HEK293 (cell line): Measurements from ENCODE around the gene OR2V2.

Experiments used
- HOXD13 ChIP-seq: sonication (generic); formaldehyde crosslinking; IDR thresholded peaks from 2 replicates; pipeline ENCODE4 v1.8.0; 2022; ENCODE audit warnings: missing genetic modification reagents, borderline replicate concordance
- TCF7L2 ChIP-seq: IDR thresholded peaks from 2 replicates; pipeline ENCODE4 v1.6.1; 2011; ENCODE audit warnings: low read depth, mild to moderate bottlenecking, inconsistent platforms, low read length, moderate library complexity, borderline replicate concordance
- ZNF555 ChIP-seq: fragments of 450-650 bp; formaldehyde crosslinking; conservative IDR thresholded peaks from 2 replicates; pipeline ENCODE4 v1.5.1; 2017; ENCODE audit warnings: missing biosample characterization, mild to moderate bottlenecking, missing genetic modification characterization, inconsistent platforms
- ZNF791 ChIP-seq: fragments of 450-650 bp; formaldehyde crosslinking; IDR thresholded peaks from 2 replicates; pipeline ENCODE4 v1.5.1; 2016; ENCODE audit warnings: missing biosample characterization, missing genetic modification characterization
- TF ChIP-seq, protein P1 (sequence below): fragments of 450-650 bp; formaldehyde crosslinking; IDR thresholded peaks from 2 replicates; pipeline ENCODE4 v1.5.1; 2016; ENCODE audit warnings: missing biosample characterization, missing genetic modification characterization
- TF ChIP-seq, protein P2 (sequence below): fragments of 450-650 bp; formaldehyde crosslinking; IDR thresholded peaks from 2 replicates; pipeline ENCODE4 v1.5.1; 2016; ENCODE audit warnings: missing biosample characterization, missing genetic modification characterization
- TF ChIP-seq, protein P3 (sequence below): fragments of 450-650 bp; formaldehyde crosslinking; IDR thresholded peaks from 2 replicates; pipeline ENCODE4 v1.5.1; 2016; ENCODE audit warnings: missing biosample characterization, missing genetic modification characterization, low read depth

DNA sequence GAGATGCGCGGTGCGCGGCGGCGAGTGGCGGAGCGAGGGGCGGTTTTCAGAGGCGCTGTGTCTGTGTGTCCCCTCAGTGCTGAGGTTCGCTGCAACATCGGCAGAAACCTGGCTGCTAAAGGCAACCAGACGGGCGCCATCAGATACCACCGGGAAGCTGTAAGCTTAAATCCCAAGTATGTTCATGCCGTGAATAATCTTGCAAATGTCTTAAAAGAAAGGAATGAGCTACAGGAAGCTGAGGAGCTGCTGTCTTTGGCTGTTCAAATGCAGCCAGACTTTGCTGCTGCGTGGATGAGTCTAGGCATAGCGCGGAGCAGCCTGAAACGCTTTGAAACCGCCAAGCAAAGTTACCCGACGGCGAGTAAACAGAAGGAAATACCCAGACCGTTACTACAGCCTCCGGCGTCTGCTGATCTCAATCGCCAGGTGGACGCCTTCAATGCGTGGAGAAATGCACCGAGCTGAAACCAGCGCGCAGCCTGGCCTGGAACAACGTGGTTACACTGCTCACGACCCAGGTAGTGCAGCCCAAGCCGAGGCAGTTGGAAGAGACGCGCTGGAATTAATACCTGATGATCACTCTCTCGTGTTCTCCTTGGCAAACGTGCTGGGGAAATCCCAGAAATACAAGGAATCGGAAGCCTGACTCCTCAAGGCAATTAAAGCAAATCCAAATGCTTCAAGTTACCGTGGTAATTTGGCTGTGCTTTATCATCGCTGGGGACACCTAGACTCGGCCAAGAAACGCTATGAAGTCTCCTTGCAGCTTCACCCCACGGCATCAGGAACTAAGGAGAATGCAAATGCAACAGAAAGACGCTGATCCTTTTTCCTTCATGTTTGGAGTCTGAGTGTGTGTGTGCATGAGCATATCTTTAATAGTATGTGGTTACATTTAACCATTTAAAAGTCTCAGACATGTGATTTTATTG is 32.3 kb upstream of the OR2V2 start:
- no peak for TF ChIP-seq TCF7L2
- TF ChIP-seq, protein P1, sequence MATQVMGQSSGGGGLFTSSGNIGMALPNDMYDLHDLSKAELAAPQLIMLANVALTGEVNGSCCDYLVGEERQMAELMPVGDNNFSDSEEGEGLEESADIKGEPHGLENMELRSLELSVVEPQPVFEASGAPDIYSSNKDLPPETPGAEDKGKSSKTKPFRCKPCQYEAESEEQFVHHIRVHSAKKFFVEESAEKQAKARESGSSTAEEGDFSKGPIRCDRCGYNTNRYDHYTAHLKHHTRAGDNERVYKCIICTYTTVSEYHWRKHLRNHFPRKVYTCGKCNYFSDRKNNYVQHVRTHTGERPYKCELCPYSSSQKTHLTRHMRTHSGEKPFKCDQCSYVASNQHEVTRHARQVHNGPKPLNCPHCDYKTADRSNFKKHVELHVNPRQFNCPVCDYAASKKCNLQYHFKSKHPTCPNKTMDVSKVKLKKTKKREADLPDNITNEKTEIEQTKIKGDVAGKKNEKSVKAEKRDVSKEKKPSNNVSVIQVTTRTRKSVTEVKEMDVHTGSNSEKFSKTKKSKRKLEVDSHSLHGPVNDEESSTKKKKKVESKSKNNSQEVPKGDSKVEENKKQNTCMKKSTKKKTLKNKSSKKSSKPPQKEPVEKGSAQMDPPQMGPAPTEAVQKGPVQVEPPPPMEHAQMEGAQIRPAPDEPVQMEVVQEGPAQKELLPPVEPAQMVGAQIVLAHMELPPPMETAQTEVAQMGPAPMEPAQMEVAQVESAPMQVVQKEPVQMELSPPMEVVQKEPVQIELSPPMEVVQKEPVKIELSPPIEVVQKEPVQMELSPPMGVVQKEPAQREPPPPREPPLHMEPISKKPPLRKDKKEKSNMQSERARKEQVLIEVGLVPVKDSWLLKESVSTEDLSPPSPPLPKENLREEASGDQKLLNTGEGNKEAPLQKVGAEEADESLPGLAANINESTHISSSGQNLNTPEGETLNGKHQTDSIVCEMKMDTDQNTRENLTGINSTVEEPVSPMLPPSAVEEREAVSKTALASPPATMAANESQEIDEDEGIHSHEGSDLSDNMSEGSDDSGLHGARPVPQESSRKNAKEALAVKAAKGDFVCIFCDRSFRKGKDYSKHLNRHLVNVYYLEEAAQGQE (tag by site-specific recombination): no peak
- no peak for TF ChIP-seq ZNF791 (tag by site-specific recombination)
- TF ChIP-seq, protein P2, sequence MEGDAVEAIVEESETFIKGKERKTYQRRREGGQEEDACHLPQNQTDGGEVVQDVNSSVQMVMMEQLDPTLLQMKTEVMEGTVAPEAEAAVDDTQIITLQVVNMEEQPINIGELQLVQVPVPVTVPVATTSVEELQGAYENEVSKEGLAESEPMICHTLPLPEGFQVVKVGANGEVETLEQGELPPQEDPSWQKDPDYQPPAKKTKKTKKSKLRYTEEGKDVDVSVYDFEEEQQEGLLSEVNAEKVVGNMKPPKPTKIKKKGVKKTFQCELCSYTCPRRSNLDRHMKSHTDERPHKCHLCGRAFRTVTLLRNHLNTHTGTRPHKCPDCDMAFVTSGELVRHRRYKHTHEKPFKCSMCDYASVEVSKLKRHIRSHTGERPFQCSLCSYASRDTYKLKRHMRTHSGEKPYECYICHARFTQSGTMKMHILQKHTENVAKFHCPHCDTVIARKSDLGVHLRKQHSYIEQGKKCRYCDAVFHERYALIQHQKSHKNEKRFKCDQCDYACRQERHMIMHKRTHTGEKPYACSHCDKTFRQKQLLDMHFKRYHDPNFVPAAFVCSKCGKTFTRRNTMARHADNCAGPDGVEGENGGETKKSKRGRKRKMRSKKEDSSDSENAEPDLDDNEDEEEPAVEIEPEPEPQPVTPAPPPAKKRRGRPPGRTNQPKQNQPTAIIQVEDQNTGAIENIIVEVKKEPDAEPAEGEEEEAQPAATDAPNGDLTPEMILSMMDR: no peak
- TF ChIP-seq ZNF555 (tag by site-specific recombination): no peak
- no peak for TF ChIP-seq HOXD13 (CRISPR knock-in tag)
- TF ChIP-seq, protein P3, sequence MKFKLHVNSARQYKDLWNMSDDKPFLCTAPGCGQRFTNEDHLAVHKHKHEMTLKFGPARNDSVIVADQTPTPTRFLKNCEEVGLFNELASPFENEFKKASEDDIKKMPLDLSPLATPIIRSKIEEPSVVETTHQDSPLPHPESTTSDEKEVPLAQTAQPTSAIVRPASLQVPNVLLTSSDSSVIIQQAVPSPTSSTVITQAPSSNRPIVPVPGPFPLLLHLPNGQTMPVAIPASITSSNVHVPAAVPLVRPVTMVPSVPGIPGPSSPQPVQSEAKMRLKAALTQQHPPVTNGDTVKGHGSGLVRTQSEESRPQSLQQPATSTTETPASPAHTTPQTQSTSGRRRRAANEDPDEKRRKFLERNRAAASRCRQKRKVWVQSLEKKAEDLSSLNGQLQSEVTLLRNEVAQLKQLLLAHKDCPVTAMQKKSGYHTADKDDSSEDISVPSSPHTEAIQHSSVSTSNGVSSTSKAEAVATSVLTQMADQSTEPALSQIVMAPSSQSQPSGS: no peak
